Tibial artery (tissue), 4 donors: ENCODE data around the gene KCNK1.

Experiments used
- DNase-seq, 2 donors: peaks; one replicate each; pipeline ENCODE4 v3.0.0-alpha.2; 2019
- H3K27ac ChIP-seq, 2 donors: fragments of 200-600 bp; sonication (generic) in 1 of 2; 1 replicate in 1 of 2; 2 replicates in 1 of 2; pipeline ENCODE4 v1.5.1; 2018 to 2019; ENCODE audit warnings: mild to moderate bottlenecking in 1 of 2
- H3K27me3 ChIP-seq, 2 donors: fragments of 200-600 bp; sonication (generic) in 1 of 2; one replicate each; pipeline versions ENCODE4 v1.5.1 to v1.6.0; 2016 to 2019
- H3K36me3 ChIP-seq, 3 donors: fragments of 200-600 bp; sonication (generic) in 2 of 3; one replicate each; pipeline ENCODE4 v1.5.1; 2016 to 2019; ENCODE audit warnings: mild to moderate bottlenecking in 2 of 3
- H3K4me1 ChIP-seq, 4 donors: fragments of 200-600 bp; sonication (generic) in 2 of 4; 1 replicate in 3 of 4; 2 replicates in 1 of 4; pipeline ENCODE4 v1.5.1; 2016 to 2019
- H3K4me3 ChIP-seq, 2 donors: fragments of 200-600 bp; sonication (generic) in 1 of 2; 1 replicate in 1 of 2; 2 replicates in 1 of 2; pipeline ENCODE4 v1.5.1; 2018 to 2019; ENCODE audit warnings: mild to moderate bottlenecking in 2 of 2
- H3K9me3 ChIP-seq, 3 donors: fragments of 200-600 bp; sonication (generic) in 1 of 3; one replicate each; pipeline ENCODE4 v1.5.1; 2016 to 2019
- CTCF ChIP-seq, 2 experiments: fragments of 200-600 bp in 1 of 2; fragments of 450-650 bp in 1 of 2; IDR thresholded peaks; one replicate each; pipeline ENCODE4 v1.5.1; 2017 to 2019; ENCODE audit warnings: antibody characterized with exemption in 2 of 2, mild to moderate bottlenecking in 1 of 2, moderate library complexity in 1 of 2
- intact Hi-C: fragments of 100-400 bp; cut with DNase I; formaldehyde crosslinking; loops from one replicate; pipeline ENCODE4 v1.15.0; 2023; ENCODE audit warnings: low total_unique reads

The KCNK1 gene

GRCh38 chr1:233675446-233675845 lies 61.5 kb downstream of the KCNK1 start:
- TF ChIP-seq CTCF (IDR thresholded peaks at IDR 0.05): no peak
- H3K36me3 ChIP-seq: no peaks in the 10 kb centered on the region
- no peak overlapping the region for H3K27ac ChIP-seq
- no peaks in the 10 kb centered on the region for H3K4me1 ChIP-seq
- no peaks in the 10 kb centered on the region for H3K9me3 ChIP-seq
- no peak overlapping the region for H3K4me3 ChIP-seq
- DNase-seq: no peak
- no peaks in the 10 kb centered on the region for H3K27me3 ChIP-seq
- intact Hi-C loops: no loop called here

- Histone ChIP-seq H3K4me1 (no peaks in the 10 kb centered on the region), H3K27me3 (no peaks in the 10 kb centered on the region), H3K36me3 (no peaks in the 10 kb centered on the region), H3K27ac (no peak overlapping the region), H3K9me3 (no peaks in the 10 kb centered on the region), H3K4me3 (no peak overlapping the region)
- no peak for DNase-seq
- no peak for TF ChIP-seq CTCF (IDR thresholded peaks at IDR 0.05)
- intact Hi-C loops: no loop called here
These were observed 62.0 kb downstream of the KCNK1 start for GRCh38 chr1:233675893-233676292.

- no peaks in the 10 kb centered on the region for H3K36me3 ChIP-seq
- no peaks in the 10 kb centered on the region for H3K27me3 ChIP-seq
- intact Hi-C loops: no loop called here
- H3K27ac ChIP-seq: no peak overlapping the region
- H3K4me1 ChIP-seq: no peaks in the 10 kb centered on the region
- no peak for TF ChIP-seq CTCF (IDR thresholded peaks at IDR 0.05)
- no peak for DNase-seq
- H3K9me3 ChIP-seq: no peaks in the 10 kb centered on the region
- H3K4me3 ChIP-seq: no peak overlapping the region
These were observed 63.9 kb downstream of the KCNK1 start for GRCh38 chr1:233677690-233678354.

GRCh38 chr1:233679030-233679429 lies 65.1 kb downstream of the KCNK1 start:
- TF ChIP-seq CTCF (IDR thresholded peaks at IDR 0.05): no peak
- Histone ChIP-seq H3K27me3 (no peaks in the 10 kb centered on the region), H3K4me1 (no peaks in the 10 kb centered on the region), H3K4me3 (no peak overlapping the region), H3K9me3 (no peaks in the 10 kb centered on the region), H3K36me3 (no peaks in the 10 kb centered on the region), H3K27ac (no peak overlapping the region)
- intact Hi-C loops: no loop called here
- DNase-seq: no peak

- H3K27me3 ChIP-seq: no peaks in the 10 kb centered on the region
- H3K4me3 ChIP-seq: no peak overlapping the region
- DNase-seq: no peak
- no peak overlapping the region for H3K27ac ChIP-seq
- H3K9me3 ChIP-seq: no peaks in the 10 kb centered on the region
- H3K36me3 ChIP-seq: no peaks in the 10 kb centered on the region
- H3K4me1 ChIP-seq: no peaks in the 10 kb centered on the region
- TF ChIP-seq CTCF (IDR thresholded peaks at IDR 0.05): no peak
- intact Hi-C loops: no loop called here
These were observed 65.9 kb downstream of the KCNK1 start for GRCh38 chr1:233679591-233680373.
